Measurements from ENCODE around the gene PBRM1. TPM values are rescaled to one million over a fixed set of nuclear protein-coding genes. Genes with fewer than 3 reads are reported as not detected.

The PBRM1 gene
- total RNA-seq, 1 donor from 2014 or later = 131 TPM

DNA sequence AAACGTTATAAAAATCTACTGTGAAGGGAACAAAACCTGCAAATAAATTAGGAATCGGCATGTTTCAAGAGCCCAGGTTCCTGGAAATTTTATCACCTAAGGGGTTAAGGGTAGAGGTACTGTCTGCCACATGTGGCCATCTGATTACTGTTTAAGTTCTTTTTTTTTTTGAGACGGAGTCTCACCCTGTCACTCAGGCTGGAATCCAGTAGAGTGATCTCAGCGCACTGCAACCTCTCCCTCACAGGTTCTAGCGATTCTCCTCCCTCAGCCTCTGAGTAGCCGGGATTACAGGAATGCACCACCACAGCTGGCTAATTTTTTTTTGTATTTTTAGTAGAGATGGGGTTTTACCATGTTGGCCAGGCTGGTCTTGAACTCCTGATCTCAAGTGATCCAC, 113.5 kb downstream of the PBRM1 start:
- H3K9me3 Mint-ChIP-seq (ENCODE audit: low read depth) = no peaks in the 10 kb centered on the region
- no peaks in the 10 kb centered on the region for H3K4me1 Mint-ChIP-seq (ENCODE audit: low read depth)
- no peak for DNase-seq (ENCODE audit: low spot score, unreplicated experiment)
- no peak overlapping the region for H3K27ac Mint-ChIP-seq
- no peak overlapping the region for H3K4me3 Mint-ChIP-seq (ENCODE audit: low read depth)
- H3K36me3 Mint-ChIP-seq (ENCODE audit: insufficient read depth) = peaks cover 29% of the 10 kb centered on the region
- TF ChIP-seq, protein P1, sequence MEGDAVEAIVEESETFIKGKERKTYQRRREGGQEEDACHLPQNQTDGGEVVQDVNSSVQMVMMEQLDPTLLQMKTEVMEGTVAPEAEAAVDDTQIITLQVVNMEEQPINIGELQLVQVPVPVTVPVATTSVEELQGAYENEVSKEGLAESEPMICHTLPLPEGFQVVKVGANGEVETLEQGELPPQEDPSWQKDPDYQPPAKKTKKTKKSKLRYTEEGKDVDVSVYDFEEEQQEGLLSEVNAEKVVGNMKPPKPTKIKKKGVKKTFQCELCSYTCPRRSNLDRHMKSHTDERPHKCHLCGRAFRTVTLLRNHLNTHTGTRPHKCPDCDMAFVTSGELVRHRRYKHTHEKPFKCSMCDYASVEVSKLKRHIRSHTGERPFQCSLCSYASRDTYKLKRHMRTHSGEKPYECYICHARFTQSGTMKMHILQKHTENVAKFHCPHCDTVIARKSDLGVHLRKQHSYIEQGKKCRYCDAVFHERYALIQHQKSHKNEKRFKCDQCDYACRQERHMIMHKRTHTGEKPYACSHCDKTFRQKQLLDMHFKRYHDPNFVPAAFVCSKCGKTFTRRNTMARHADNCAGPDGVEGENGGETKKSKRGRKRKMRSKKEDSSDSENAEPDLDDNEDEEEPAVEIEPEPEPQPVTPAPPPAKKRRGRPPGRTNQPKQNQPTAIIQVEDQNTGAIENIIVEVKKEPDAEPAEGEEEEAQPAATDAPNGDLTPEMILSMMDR (IDR thresholded peaks at IDR 0.05; ENCODE audit: unreplicated experiment) = no peak
- H3K27me3 Mint-ChIP-seq = no peaks in the 10 kb centered on the region

DNA sequence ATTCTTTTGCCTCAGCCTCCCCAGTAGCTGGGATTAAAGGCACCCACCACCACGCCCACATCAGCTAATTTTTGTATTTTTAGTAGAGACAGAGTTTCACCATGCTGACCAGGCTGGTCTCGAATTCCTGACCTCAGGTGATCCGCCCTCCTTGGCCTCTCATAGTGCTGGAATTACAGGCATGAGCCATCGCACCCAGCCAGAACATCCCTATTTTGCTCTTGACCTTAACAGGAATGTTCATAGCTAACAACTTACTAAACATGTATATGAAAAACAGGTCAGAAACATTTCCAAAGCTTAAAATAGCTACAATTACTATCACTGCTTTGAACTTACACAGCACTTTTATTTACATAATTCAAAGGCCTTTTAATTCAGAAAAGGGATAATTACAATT, 115.6 kb downstream of the PBRM1 start:
- TF ChIP-seq, protein P1 (IDR thresholded peaks at IDR 0.05; ENCODE audit: unreplicated experiment) = no peak
- no peaks in the 10 kb centered on the region for H3K27me3 Mint-ChIP-seq
- H3K36me3 Mint-ChIP-seq (ENCODE audit: insufficient read depth) = peaks cover 27% of the 10 kb centered on the region
- no peaks in the 10 kb centered on the region for H3K4me1 Mint-ChIP-seq (ENCODE audit: low read depth)
- H3K27ac Mint-ChIP-seq = no peak overlapping the region
- H3K4me3 Mint-ChIP-seq (ENCODE audit: low read depth) = no peak overlapping the region
- DNase-seq (ENCODE audit: low spot score, unreplicated experiment) = no peak
- no peaks in the 10 kb centered on the region for H3K9me3 Mint-ChIP-seq (ENCODE audit: low read depth)

DNA sequence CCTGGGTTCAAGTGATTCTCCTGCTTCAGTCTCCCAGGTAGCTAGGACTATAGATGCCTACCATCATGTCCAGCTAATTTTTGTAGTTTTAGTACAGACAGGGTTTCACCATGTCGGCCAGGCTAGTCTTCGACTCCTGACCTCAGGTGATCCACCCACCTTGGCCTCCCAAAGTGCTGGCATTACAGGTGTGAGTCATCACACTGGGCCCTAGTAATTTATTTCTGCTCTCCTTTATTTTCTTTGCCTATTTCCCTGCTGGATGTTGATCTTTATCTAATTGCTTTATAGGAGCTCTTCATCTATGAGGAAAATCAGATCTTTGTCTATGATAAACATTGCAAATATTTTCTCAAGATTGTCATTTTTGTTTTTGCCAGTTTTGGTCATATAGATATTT, 117.6 kb downstream of the PBRM1 start:
- TF ChIP-seq, protein P1 (IDR thresholded peaks at IDR 0.05; ENCODE audit: unreplicated experiment) = no peak
- Mint-ChIP-seq H3K27ac (peak overlapping the region; percentile 78), H3K36me3 (ENCODE audit: insufficient read depth) (peaks cover 24% of the 10 kb centered on the region), H3K4me1 (ENCODE audit: low read depth) (no peaks in the 10 kb centered on the region), H3K9me3 (ENCODE audit: low read depth) (no peaks in the 10 kb centered on the region), H3K4me3 (ENCODE audit: low read depth) (no peak overlapping the region), H3K27me3 (no peaks in the 10 kb centered on the region)
- DNase-seq (ENCODE audit: low spot score, unreplicated experiment) = no peak

DNA sequence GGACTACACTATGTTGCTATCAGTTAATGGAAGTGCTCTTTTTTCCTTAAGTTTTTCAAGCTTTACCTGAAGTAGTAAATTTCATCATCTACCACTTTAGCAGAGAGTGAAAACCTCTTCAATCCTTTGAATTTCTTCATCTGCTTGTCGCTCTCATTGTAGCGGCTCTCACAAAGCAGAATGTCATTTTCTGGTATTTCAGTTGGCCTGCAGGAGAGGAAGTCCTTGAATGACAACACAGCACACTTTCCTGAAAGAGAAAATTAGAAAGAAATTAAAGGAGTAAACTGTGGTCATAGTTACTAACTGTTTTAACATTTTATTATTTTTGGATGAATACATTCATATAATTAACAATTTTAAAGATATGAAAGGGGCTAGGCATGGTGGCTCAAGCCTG, 121.7 kb downstream of the PBRM1 start:
- no peaks in the 10 kb centered on the region for H3K9me3 Mint-ChIP-seq (ENCODE audit: low read depth)
- H3K4me1 Mint-ChIP-seq (ENCODE audit: low read depth) = no peaks in the 10 kb centered on the region
- H3K27me3 Mint-ChIP-seq = no peaks in the 10 kb centered on the region
- H3K4me3 Mint-ChIP-seq (ENCODE audit: low read depth) = no peak overlapping the region
- DNase-seq (ENCODE audit: low spot score, unreplicated experiment) = no peak
- H3K27ac Mint-ChIP-seq = no peak overlapping the region
- TF ChIP-seq, protein P1 (IDR thresholded peaks at IDR 0.05; ENCODE audit: unreplicated experiment) = no peak
- peaks cover 21% of the 10 kb centered on the region for H3K36me3 Mint-ChIP-seq (ENCODE audit: insufficient read depth)

DNA sequence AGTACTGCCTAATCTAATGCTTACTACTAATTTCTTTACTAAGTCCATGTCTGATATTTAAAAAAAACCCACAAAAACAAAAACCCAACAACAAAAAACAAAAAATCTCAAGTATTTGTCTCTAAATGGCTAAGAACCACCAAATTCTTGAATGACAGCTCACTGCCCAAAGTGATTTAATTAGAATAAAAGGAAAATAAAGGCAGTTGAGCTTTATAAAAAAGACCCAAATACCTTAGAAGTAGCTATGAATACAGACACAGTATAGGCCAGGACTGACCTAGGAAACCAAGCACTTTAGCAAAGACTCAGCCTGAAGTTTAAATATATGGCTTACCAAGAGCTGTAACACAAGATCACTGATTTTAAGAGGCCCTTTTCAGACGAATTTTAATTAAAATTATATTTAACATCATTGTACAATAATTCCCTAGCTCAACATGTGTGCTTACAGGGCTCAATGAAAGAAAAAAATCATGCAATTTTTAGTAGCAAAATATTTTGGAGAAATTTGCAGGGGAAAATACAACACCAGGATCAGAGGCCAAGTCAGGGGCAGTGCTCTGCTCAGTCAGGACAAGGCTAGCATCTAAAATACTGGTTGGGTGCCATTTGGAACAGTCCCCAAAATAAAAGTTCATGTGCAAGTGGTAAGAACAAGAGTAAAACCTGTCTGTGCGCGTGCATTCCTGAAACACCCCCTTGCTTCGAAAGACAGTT, 124.5 kb downstream of the PBRM1 start:
- no peak overlapping the region for H3K27ac Mint-ChIP-seq
- no peaks in the 10 kb centered on the region for H3K4me1 Mint-ChIP-seq (ENCODE audit: low read depth)
- no peak overlapping the region for H3K4me3 Mint-ChIP-seq (ENCODE audit: low read depth)
- TF ChIP-seq, protein P1 (IDR thresholded peaks at IDR 0.05; ENCODE audit: unreplicated experiment) = no peak
- H3K9me3 Mint-ChIP-seq (ENCODE audit: low read depth) = no peaks in the 10 kb centered on the region
- H3K27me3 Mint-ChIP-seq = no peaks in the 10 kb centered on the region
- no peak for DNase-seq (ENCODE audit: low spot score, unreplicated experiment)
- peaks cover 15% of the 10 kb centered on the region for H3K36me3 Mint-ChIP-seq (ENCODE audit: insufficient read depth)

All from progenitor cell of endocrine pancreas (in vitro differentiated cells).